ENCODE data around the gene LKAAEAR1. TPM values are rescaled to one million over a fixed set of nuclear protein-coding genes. Genes with fewer than 3 reads are reported as not detected.

Gene LKAAEAR1
- total and polyA plus RNA-seq, 9 of the 15 experiments (the other 6 are each of a cell fraction or from before 2014, with no cell fraction given) = not detected

DNA sequence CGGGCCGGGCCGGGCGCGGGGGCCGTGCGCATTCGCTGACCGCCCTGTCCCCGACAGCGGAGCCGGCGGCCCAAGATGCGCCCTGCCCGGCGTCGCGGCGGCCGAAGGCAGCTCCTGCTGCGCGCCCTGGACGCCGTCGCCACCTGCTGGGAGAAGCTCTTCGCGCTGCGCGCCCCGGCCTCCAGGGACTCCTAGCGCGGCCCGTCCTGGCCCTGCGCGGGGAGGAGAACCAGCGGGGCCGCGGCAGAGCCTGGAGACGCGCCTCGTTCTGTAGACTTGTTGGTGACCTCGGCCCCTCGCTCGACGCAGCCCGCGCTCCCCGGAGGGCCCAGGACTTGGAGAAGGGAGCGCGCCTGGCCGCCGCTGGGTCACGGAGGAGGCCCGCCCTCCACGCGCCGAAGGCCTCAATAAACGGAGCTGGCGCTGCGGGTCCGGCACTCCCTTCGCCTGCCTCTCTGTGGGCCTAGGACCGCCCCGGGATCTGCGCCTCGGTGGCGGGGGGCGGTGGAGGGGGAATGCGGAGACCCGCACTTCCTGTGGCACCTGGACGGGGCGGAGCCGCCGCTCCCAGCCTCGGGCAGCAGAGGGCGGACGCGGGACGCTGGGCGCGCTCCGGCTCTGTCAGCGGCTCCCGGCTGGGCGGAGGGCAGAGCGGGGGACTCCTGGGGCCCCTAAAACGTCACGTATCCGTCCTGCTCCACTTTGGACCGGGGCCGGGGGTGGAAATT lies 45.5 kb downstream of the LKAAEAR1 start (continued):
- TF ChIP-seq THRB (CRISPR knock-in tag; conservative IDR thresholded peaks at IDR 0.05) = no peak
- 0 out of 4 replicates have a peak, but pooled peaks of 1 of the 2 experiments have one; percentile 65 for TF ChIP-seq NONO (IDR thresholded peaks at IDR 0.05; ENCODE audit: low read depth in 2 of 2, low read length in 1 of 2)
- TF ChIP-seq FOXP1 (CRISPR knock-in tag; IDR thresholded peaks at IDR 0.05) = peak; percentile 90
- peak; percentile 93 for TF ChIP-seq L3MBTL2 (IDR thresholded peaks at IDR 0.05)
- TF ChIP-seq POLR3A (IDR thresholded peaks at IDR 0.05; ENCODE audit: borderline replicate concordance, extremely low read depth, insufficient read depth, insufficient read length) = no peak
- peak; percentile 98 for TF ChIP-seq CTBP1 (IDR thresholded peaks at IDR 0.05; ENCODE audit: borderline replicate concordance)
- no peak for TF ChIP-seq CREB3 (tag; conservative IDR thresholded peaks at IDR 0.05; ENCODE audit: low read depth)
- TF ChIP-seq MTA3 (IDR thresholded peaks at IDR 0.05; ENCODE audit: borderline replicate concordance) = peak; percentile 88; the same call in 1 of the 2 replicates
- TF ChIP-seq DNMT1 (IDR thresholded peaks at IDR 0.05) = no peak
- TF ChIP-seq, protein P1, sequence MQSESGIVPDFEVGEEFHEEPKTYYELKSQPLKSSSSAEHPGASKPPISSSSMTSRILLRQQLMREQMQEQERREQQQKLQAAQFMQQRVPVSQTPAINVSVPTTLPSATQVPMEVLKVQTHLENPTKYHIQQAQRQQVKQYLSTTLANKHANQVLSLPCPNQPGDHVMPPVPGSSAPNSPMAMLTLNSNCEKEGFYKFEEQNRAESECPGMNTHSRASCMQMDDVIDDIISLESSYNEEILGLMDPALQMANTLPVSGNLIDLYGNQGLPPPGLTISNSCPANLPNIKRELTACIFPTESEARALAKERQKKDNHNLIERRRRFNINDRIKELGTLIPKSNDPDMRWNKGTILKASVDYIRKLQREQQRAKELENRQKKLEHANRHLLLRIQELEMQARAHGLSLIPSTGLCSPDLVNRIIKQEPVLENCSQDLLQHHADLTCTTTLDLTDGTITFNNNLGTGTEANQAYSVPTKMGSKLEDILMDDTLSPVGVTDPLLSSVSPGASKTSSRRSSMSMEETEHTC (IDR thresholded peaks at IDR 0.05) = no peak
- TF ChIP-seq ZNF644 (tag; IDR thresholded peaks at IDR 0.05; ENCODE audit: low read depth) = no peak
- no peak for TF ChIP-seq CBX8 (IDR thresholded peaks at IDR 0.05; ENCODE audit: borderline replicate concordance, extremely low read depth, low read depth, low read length, poor library complexity, severe bottlenecking)
- TF ChIP-seq, protein P2, sequence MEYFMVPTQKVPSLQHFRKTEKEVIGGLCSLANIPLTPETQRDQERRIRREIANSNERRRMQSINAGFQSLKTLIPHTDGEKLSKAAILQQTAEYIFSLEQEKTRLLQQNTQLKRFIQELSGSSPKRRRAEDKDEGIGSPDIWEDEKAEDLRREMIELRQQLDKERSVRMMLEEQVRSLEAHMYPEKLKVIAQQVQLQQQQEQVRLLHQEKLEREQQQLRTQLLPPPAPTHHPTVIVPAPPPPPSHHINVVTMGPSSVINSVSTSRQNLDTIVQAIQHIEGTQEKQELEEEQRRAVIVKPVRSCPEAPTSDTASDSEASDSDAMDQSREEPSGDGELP (CRISPR knock-in tag; IDR thresholded peaks at IDR 0.05; ENCODE audit: borderline replicate concordance) = peak; percentile 62
- TF ChIP-seq TAL1 (IDR thresholded peaks at IDR 0.05) = no peak
- TF ChIP-seq CXXC5 (CRISPR knock-in tag; IDR thresholded peaks at IDR 0.05) = peak; percentile 77
- no peak for TF ChIP-seq MED1 (CRISPR knock-in tag; IDR thresholded peaks at IDR 0.05; ENCODE audit: borderline replicate concordance)
- no peak for TF ChIP-seq ETV6 (IDR thresholded peaks at IDR 0.05; ENCODE audit: borderline replicate concordance in 1 of 2, low read depth in 2 of 2, low read length in 1 of 2)
- peak; percentile 70; the same call in 1 of the 2 replicates for TF ChIP-seq ETV6 (CRISPR knock-in tag; IDR thresholded peaks at IDR 0.05; ENCODE audit: borderline replicate concordance)
- TF ChIP-seq ZBTB43 (CRISPR knock-in tag; IDR thresholded peaks at IDR 0.05) = no peak
- no peak for TF ChIP-seq NFIX (CRISPR knock-in tag; IDR thresholded peaks at IDR 0.05; ENCODE audit: low read depth)
- no peak for TF ChIP-seq CEBPB (tag; IDR thresholded peaks at IDR 0.05)

Data from K562 (cell line).